Measurements from ENCODE around the gene ROBO2. TPM values are rescaled to one million over a fixed set of nuclear protein-coding genes. Genes with fewer than 3 reads are reported as not detected.

The ROBO2 gene
- total RNA-seq, 1 experiment from 2014 or later: 0.16 TPM

- Mint-ChIP-seq H3K27me3 (ENCODE audit: insufficient read depth, unreplicated experiment) (no peaks in the 10 kb centered on the region), H3K36me3 (ENCODE audit: insufficient read depth, unreplicated experiment) (no peaks in the 10 kb centered on the region), H3K4me1 (ENCODE audit: low read depth, unreplicated experiment) (no peaks in the 10 kb centered on the region), H3K4me3 (ENCODE audit: unreplicated experiment) (no peak overlapping the region), H3K9me3 (ENCODE audit: unreplicated experiment) (no peaks in the 10 kb centered on the region), H3K27ac (ENCODE audit: unreplicated experiment) (no peak overlapping the region)
- Histone ChIP-seq H3K4me3 (ENCODE audit: low read depth, low read length) (no peak overlapping the region), H3K36me3 (ENCODE audit: control insufficient read depth, insufficient read depth, low read length) (no peaks in the 10 kb centered on the region), H3K27me3 (replicated peaks; ENCODE audit: control insufficient read depth, insufficient read depth, low read length) (no peaks in the 10 kb centered on the region), H3K4me1 (no peaks in the 10 kb centered on the region), H3K9me3 (no peaks in the 10 kb centered on the region)
- CTCF ChIA-PET: no interaction called here
- POLR2A ChIA-PET: no interaction called here
- TF ChIP-seq CTCF (IDR thresholded peaks at IDR 0.05; ENCODE audit: insufficient read depth in 1 of 2, low read depth in 1 of 2, low read length in 1 of 2, severe bottlenecking in 1 of 2, unreplicated experiment in 1 of 2): no peak
- intact Hi-C loops (cut with micrococcal nuclease; ENCODE audit: unreplicated experiment): no loop called here
- no TSS peak for BruUV-seq (replicated peaks)
- DNase-seq: no peak
Observed at GRCh38 chr3:77426531-77426930, 386.6 kb downstream of the ROBO2 start.

GRCh38 chr3:77427528-77427927 lies 387.6 kb downstream of the ROBO2 start:
- no peaks in the 10 kb centered on the region for H3K9me3 Mint-ChIP-seq (ENCODE audit: unreplicated experiment)
- no peaks in the 10 kb centered on the region for H3K27me3 Mint-ChIP-seq (ENCODE audit: insufficient read depth, unreplicated experiment)
- POLR2A ChIA-PET: no interaction called here
- no peak overlapping the region for H3K4me3 ChIP-seq (ENCODE audit: low read depth, low read length)
- no peaks in the 10 kb centered on the region for H3K36me3 ChIP-seq (ENCODE audit: control insufficient read depth, insufficient read depth, low read length)
- TF ChIP-seq CTCF (IDR thresholded peaks at IDR 0.05; ENCODE audit: insufficient read depth in 1 of 2, low read depth in 1 of 2, low read length in 1 of 2, severe bottlenecking in 1 of 2, unreplicated experiment in 1 of 2): no peak
- CTCF ChIA-PET: no interaction called here
- intact Hi-C loops (cut with micrococcal nuclease; ENCODE audit: unreplicated experiment): no loop called here
- no peaks in the 10 kb centered on the region for H3K4me1 Mint-ChIP-seq (ENCODE audit: low read depth, unreplicated experiment)
- no peak for DNase-seq
- no peaks in the 10 kb centered on the region for H3K4me1 ChIP-seq
- H3K27ac Mint-ChIP-seq (ENCODE audit: unreplicated experiment): no peak overlapping the region
- H3K4me3 Mint-ChIP-seq (ENCODE audit: unreplicated experiment): no peak overlapping the region
- no peaks in the 10 kb centered on the region for H3K36me3 Mint-ChIP-seq (ENCODE audit: insufficient read depth, unreplicated experiment)
- BruUV-seq (replicated peaks): no TSS peak
- no peaks in the 10 kb centered on the region for H3K27me3 ChIP-seq (replicated peaks; ENCODE audit: control insufficient read depth, insufficient read depth, low read length)
- H3K9me3 ChIP-seq: no peaks in the 10 kb centered on the region

GRCh38 chr3:77436908-77437307 lies 397.0 kb downstream of the ROBO2 start:
- ChIA-PET POLR2A (no interaction called here), CTCF (no interaction called here)
- Mint-ChIP-seq H3K4me3 (ENCODE audit: unreplicated experiment) (no peak overlapping the region), H3K36me3 (ENCODE audit: insufficient read depth, unreplicated experiment) (no peaks in the 10 kb centered on the region), H3K27me3 (ENCODE audit: insufficient read depth, unreplicated experiment) (no peaks in the 10 kb centered on the region), H3K4me1 (ENCODE audit: low read depth, unreplicated experiment) (no peaks in the 10 kb centered on the region), H3K9me3 (ENCODE audit: unreplicated experiment) (no peaks in the 10 kb centered on the region), H3K27ac (ENCODE audit: unreplicated experiment) (no peak overlapping the region)
- no TSS peak for BruUV-seq (replicated peaks)
- no peak for TF ChIP-seq CTCF (IDR thresholded peaks at IDR 0.05; ENCODE audit: insufficient read depth in 1 of 2, low read depth in 1 of 2, low read length in 1 of 2, severe bottlenecking in 1 of 2, unreplicated experiment in 1 of 2)
- no peak for DNase-seq
- no peak overlapping the region for H3K4me3 ChIP-seq (ENCODE audit: low read depth, low read length)
- H3K27me3 ChIP-seq (replicated peaks; ENCODE audit: control insufficient read depth, insufficient read depth, low read length): no peaks in the 10 kb centered on the region
- H3K9me3 ChIP-seq: no peaks in the 10 kb centered on the region
- intact Hi-C loops (cut with micrococcal nuclease; ENCODE audit: unreplicated experiment): no loop called here
- no peaks in the 10 kb centered on the region for H3K36me3 ChIP-seq (ENCODE audit: control insufficient read depth, insufficient read depth, low read length)
- no peaks in the 10 kb centered on the region for H3K4me1 ChIP-seq

Measured in Caco-2 (cell line).